MCF 10A (cell line): ENCODE results near the gene KLF1. TPM values are rescaled to one million over a fixed set of nuclear protein-coding genes. Genes with fewer than 3 reads are reported as not detected.
"Not testable (repeated sequence)": the region's sequence is repeated elsewhere in the genome, so short reads cannot be mapped to it uniquely, and the experiment has no call there.

Experiments
- BruUV-seq: library from RNA; stranded (reverse); fragments of 400-500 nt; replicated peaks from 2 replicates; lab custom pipeline; 2021; lab: Mats Ljungman, UMichigan
- CTCF ChIA-PET: fragments of 300-600 bp; sonication (Branson Sonifier 250); formaldehyde crosslinking; extraction: SDS; loops from one replicate; lab custom pipeline; 2021; ENCODE audit warnings: antibody characterized with exemption, inconsistent platforms; lab: Yijun Ruan, JAX
- POLR2A ChIA-PET: fragments of 300-600, 350-650 bp; sonication (Branson Sonifier 250); formaldehyde crosslinking; extraction: SDS; loops from one replicate; lab custom pipeline; 2020; ENCODE audit warnings: antibody characterized with exemption, inconsistent platforms; lab: Yijun Ruan, JAX
- DNase-seq: peaks from one replicate; pipeline ENCODE4 v3.0.0-alpha.2; 2018; ENCODE audit not compliant: unreplicated experiment
- H3K27ac Mint-ChIP-seq: one replicate; pipeline ENCODE4 v1.8.0; 2022; ENCODE audit warnings: mild to moderate bottlenecking, low read depth, mixed read lengths; ENCODE audit not compliant: unreplicated experiment
- H3K27me3 Mint-ChIP-seq: one replicate; pipeline ENCODE4 v1.8.0; 2022; ENCODE audit warnings: mixed read lengths; ENCODE audit not compliant: insufficient read depth, unreplicated experiment
- H3K36me3 Mint-ChIP-seq: one replicate; pipeline ENCODE4 v1.8.0; 2022; ENCODE audit warnings: mild to moderate bottlenecking, moderate library complexity, mixed read lengths; ENCODE audit not compliant: insufficient read depth, unreplicated experiment
- H3K4me1 Mint-ChIP-seq: one replicate; pipeline ENCODE4 v1.8.0; 2022; ENCODE audit warnings: mixed read lengths; ENCODE audit not compliant: insufficient read depth, unreplicated experiment
- H3K4me3 Mint-ChIP-seq: one replicate; pipeline ENCODE4 v1.8.0; 2022; ENCODE audit warnings: mild to moderate bottlenecking, moderate library complexity, mixed read lengths; ENCODE audit not compliant: unreplicated experiment
- H3K9me3 Mint-ChIP-seq: one replicate; pipeline ENCODE4 v1.8.0; 2022; ENCODE audit warnings: mixed read lengths; ENCODE audit not compliant: unreplicated experiment
- CTCF ChIP-seq: fragments of 200-600 bp; IDR thresholded peaks from one replicate; pipeline ENCODE4 v1.8.0; 2022; ENCODE audit warnings: antibody characterized with exemption, mild to moderate bottlenecking; ENCODE audit not compliant: unreplicated experiment
- intact Hi-C: fragments of 100-400 bp; cut with micrococcal nuclease; formaldehyde crosslinking; loops from 2 replicates; pipeline ENCODE4 v1.14.1; 2022
- total RNA-seq: library from RNA; stranded (reverse); gene quantifications from 2 replicates; pipeline ENCODE4 v1.2.3, GENCODE V29; 2022

Gene KLF1
- total RNA-seq, 1 experiment from 2014 or later, result not detected

GRCh38 chr19:12924621-12925310 lies 37.8 kb upstream of the KLF1 start:
- no peak for DNase-seq
- BruUV-seq, result no TSS peak
- ChIA-PET CTCF (interaction anchor here (0.7 kb wide), 1 partner anchor 509 kb away, joined by 4 read pairs; no protein-coding TSS in a partner anchor), POLR2A (interaction anchor here (0.5 kb wide), 1 partner anchor 12 kb away, joined by 3 read pairs; no protein-coding TSS in a partner anchor)
- Mint-ChIP-seq H3K4me1 (no peaks in the 10 kb centered on the region), H3K4me3 (no peak overlapping the region), H3K27ac (no peak overlapping the region), H3K36me3 (peaks cover 95% of the 10 kb centered on the region), H3K27me3 (no peaks in the 10 kb centered on the region), H3K9me3 (no peaks in the 10 kb centered on the region)
- intact Hi-C loops, result no loop called here
- no peak for TF ChIP-seq CTCF

- ChIA-PET POLR2A (no interaction called here), CTCF (interaction anchor here (1.0 kb wide), 1 partner anchor 9 kb away, joined by 4 read pairs; no protein-coding TSS in a partner anchor)
- Mint-ChIP-seq H3K27me3 (no peaks in the 10 kb centered on the region), H3K36me3 (peaks cover 93% of the 10 kb centered on the region), H3K27ac (no peak overlapping the region), H3K4me1 (peaks cover 6% of the 10 kb centered on the region), H3K9me3 (no peaks in the 10 kb centered on the region), H3K4me3 (no peak overlapping the region)
- BruUV-seq, result no TSS peak
- no peak for DNase-seq
- no peak for TF ChIP-seq CTCF
- intact Hi-C loops, result no loop called here
These were observed 36.0 kb upstream of the KLF1 start for GRCh38 chr19:12922959-12923358.

GRCh38 chr19:12921047-12921446 lies 34.0 kb upstream of the KLF1 start:
- DNase-seq, result no peak
- ChIA-PET POLR2A (interaction anchor here (0.7 to 3.3 kb wide), 2 partner anchors 12 to 21 kb away, joined by 3 to 18 read pairs; partner anchors contain the start of gene FARSA), CTCF (no interaction called here)
- no TSS peak for BruUV-seq
- no peaks in the 10 kb centered on the region for H3K9me3 Mint-ChIP-seq
- peaks cover 6% of the 10 kb centered on the region for H3K4me1 Mint-ChIP-seq
- peaks cover 74% of the 10 kb centered on the region for H3K36me3 Mint-ChIP-seq
- H3K4me3 Mint-ChIP-seq, result no peak overlapping the region
- H3K27ac Mint-ChIP-seq, result no peak overlapping the region
- intact Hi-C loops, result no loop called here
- H3K27me3 Mint-ChIP-seq, result no peaks in the 10 kb centered on the region
- TF ChIP-seq CTCF, result no peak

- H3K4me3 Mint-ChIP-seq, result no peak overlapping the region
- H3K27me3 Mint-ChIP-seq, result no peaks in the 10 kb centered on the region
- DNase-seq, result no peak
- H3K27ac Mint-ChIP-seq, result no peak overlapping the region
- TF ChIP-seq CTCF, result no peak
- POLR2A ChIA-PET, result interaction anchor here (0.7 kb wide), 1 partner anchor 35 kb away, joined by 5 read pairs; no protein-coding TSS in a partner anchor
- intact Hi-C loops, result no loop called here
- CTCF ChIA-PET, result interaction anchor here (0.7 kb wide), 2 partner anchors 21 to 109 kb away, joined by 3 to 4 read pairs; no protein-coding TSS in a partner anchor
- peaks cover 6% of the 10 kb centered on the region for H3K4me1 Mint-ChIP-seq
- H3K9me3 Mint-ChIP-seq, result no peaks in the 10 kb centered on the region
- peaks cover 46% of the 10 kb centered on the region for H3K36me3 Mint-ChIP-seq
- BruUV-seq, result no TSS peak
These were observed 31.3 kb upstream of the KLF1 start for GRCh38 chr19:12918253-12918652.

GRCh38 chr19:12915860-12916259 lies 28.9 kb upstream of the KLF1 start:
- H3K4me3 Mint-ChIP-seq, H3K27me3 Mint-ChIP-seq, H3K27ac Mint-ChIP-seq, BruUV-seq, H3K9me3 Mint-ChIP-seq, H3K4me1 Mint-ChIP-seq, DNase-seq, intact Hi-C loops: not testable (repeated sequence)
- ChIA-PET CTCF (interaction anchor here (0.7 to 0.8 kb wide), 3 partner anchors 18 to 792 kb away, joined by 3 to 5 read pairs (median 4); no protein-coding TSS in a partner anchor), POLR2A (interaction anchor here (0.6 to 1.4 kb wide), 2 partner anchors 17 to 36 kb away, joined by 3 read pairs; no protein-coding TSS in a partner anchor)
- H3K36me3 Mint-ChIP-seq, result peaks cover 25% of the 10 kb centered on the region
